ENCODE measurements around the gene DDX31.
A peak's percentile ranks its signal among the peaks of the same experiment; 100 is the strongest.

The DDX31 gene

GRCh38 chr9:132552041-132552440 lies 117.7 kb downstream of the DDX31 start:
- H3K9me3 ChIP-seq (ENCODE audit: control insufficient read depth, low read depth, low read length): no peaks in the 10 kb centered on the region
- no peaks in the 10 kb centered on the region for H3K36me3 ChIP-seq (ENCODE audit: control insufficient read depth, low read depth, low read length)
- no peak overlapping the region for H3K4me3 ChIP-seq (ENCODE audit: low read length)
- no peak overlapping the region for H3K27ac ChIP-seq (ENCODE audit: low read length)
- no peak overlapping the region for H3K9ac ChIP-seq (ENCODE audit: low read length)
- H3K27me3 ChIP-seq (ENCODE audit: control insufficient read depth, insufficient read depth, low read length): no peaks in the 10 kb centered on the region
- H3K4me1 ChIP-seq (ENCODE audit: control insufficient read depth, low read depth, low read length): peaks cover 10% of the 10 kb centered on the region

DNA sequence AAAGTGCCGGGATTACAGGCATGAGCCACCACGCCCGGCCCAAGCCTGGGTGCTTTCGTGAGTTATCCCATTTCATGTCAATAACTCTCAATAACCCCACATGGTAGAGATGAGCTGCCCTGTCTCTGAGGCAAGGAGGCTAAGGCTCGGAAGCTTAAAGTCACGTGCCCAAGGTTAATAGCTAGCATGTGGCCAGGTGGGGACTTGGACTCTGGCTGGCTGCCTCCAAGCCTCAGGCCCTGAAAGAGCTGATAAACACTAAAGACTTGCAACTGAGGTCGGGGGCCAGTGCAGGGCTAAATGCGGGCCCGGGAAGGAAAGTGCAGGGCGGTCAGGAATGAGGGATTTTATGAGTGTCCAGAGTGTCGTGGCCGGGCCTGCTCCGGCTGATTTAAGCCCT lies 118.2 kb downstream of the DDX31 start:
- peaks cover 12% of the 10 kb centered on the region for H3K4me1 ChIP-seq (ENCODE audit: control insufficient read depth, low read depth, low read length)
- H3K27ac ChIP-seq (ENCODE audit: low read length): no peak overlapping the region
- H3K27me3 ChIP-seq (ENCODE audit: control insufficient read depth, insufficient read depth, low read length): no peaks in the 10 kb centered on the region
- no peaks in the 10 kb centered on the region for H3K9me3 ChIP-seq (ENCODE audit: control insufficient read depth, low read depth, low read length)
- no peaks in the 10 kb centered on the region for H3K36me3 ChIP-seq (ENCODE audit: control insufficient read depth, low read depth, low read length)
- H3K9ac ChIP-seq (ENCODE audit: low read length): no peak overlapping the region
- no peak overlapping the region for H3K4me3 ChIP-seq (ENCODE audit: low read length)

- Histone ChIP-seq H3K9ac (ENCODE audit: low read length) (no peak overlapping the region), H3K27me3 (ENCODE audit: control insufficient read depth, insufficient read depth, low read length) (no peaks in the 10 kb centered on the region), H3K4me1 (ENCODE audit: control insufficient read depth, low read depth, low read length) (peaks cover 3% of the 10 kb centered on the region), H3K36me3 (ENCODE audit: control insufficient read depth, low read depth, low read length) (no peaks in the 10 kb centered on the region), H3K4me3 (ENCODE audit: low read length) (no peak overlapping the region), H3K9me3 (ENCODE audit: control insufficient read depth, low read depth, low read length) (no peaks in the 10 kb centered on the region), H3K27ac (ENCODE audit: low read length) (no peak overlapping the region)
These were observed 120.8 kb downstream of the DDX31 start for GRCh38 chr9:132548751-132549640.

DNA sequence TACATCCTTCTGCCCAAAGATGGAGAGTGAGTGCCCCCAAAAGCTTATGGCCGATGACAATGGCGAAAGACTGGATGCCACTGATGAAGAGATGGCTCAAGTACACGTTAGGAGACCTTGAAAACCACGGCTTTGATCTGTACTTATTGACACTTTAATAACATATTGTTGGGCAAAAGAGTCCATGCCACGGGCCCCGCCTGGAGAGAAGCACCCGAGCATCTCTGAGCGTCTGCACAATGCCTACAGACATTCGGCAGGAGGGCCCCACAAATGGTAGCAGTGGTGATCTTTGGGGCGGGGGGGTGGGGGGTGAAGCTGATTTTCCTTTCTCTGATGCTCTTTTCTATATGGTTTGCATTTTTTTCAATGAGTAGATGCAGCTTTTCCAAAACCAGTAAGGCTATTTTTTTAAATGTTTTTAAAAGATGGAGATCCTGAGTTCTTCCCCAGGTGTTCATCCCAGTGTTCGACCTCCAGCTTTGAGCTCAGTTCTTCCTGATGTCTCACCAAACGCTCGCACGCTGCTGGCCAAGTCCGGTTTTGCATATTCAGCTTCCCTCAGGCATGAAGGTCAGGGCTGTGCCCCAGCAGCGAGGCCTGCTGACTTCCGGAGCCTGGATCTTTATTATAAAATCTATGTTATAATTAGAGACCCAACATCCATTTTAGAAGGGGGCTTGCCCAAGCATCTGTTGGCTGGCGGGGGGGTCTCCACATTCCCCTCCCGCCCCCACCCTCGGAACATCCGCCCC lies 121.6 kb downstream of the DDX31 start:
- H3K4me3 ChIP-seq (ENCODE audit: low read length): no peak overlapping the region
- H3K27me3 ChIP-seq (ENCODE audit: control insufficient read depth, insufficient read depth, low read length): no peaks in the 10 kb centered on the region
- no peak overlapping the region for H3K9ac ChIP-seq (ENCODE audit: low read length)
- H3K4me1 ChIP-seq (ENCODE audit: control insufficient read depth, low read depth, low read length): peaks cover 3% of the 10 kb centered on the region
- no peaks in the 10 kb centered on the region for H3K9me3 ChIP-seq (ENCODE audit: control insufficient read depth, low read depth, low read length)
- no peaks in the 10 kb centered on the region for H3K36me3 ChIP-seq (ENCODE audit: control insufficient read depth, low read depth, low read length)
- no peak overlapping the region for H3K27ac ChIP-seq (ENCODE audit: low read length)

DNA sequence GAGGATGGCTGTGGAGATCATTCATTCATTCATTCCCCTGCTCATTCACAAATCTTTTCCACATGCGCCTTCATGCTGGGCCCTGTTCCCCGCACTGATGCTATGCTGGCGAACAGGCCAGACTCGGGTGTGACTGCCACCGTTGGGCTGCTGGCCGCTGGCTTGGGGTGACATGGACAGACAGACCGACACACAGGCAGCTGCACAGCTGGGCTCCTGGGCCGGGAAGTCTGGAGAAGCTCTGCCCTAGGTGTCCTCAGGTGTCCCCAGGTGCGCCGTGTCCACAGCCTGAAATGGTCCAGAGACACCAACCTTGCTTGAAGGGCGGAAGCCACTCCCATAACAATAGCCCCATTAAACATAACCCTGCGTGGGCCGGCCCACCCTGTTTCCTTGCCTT lies 122.3 kb downstream of the DDX31 start:
- H3K27me3 ChIP-seq (ENCODE audit: control insufficient read depth, insufficient read depth, low read length): no peaks in the 10 kb centered on the region
- H3K9ac ChIP-seq (ENCODE audit: low read length): no peak overlapping the region
- H3K27ac ChIP-seq (ENCODE audit: low read length): no peak overlapping the region
- H3K4me3 ChIP-seq (ENCODE audit: low read length): no peak overlapping the region
- H3K9me3 ChIP-seq (ENCODE audit: control insufficient read depth, low read depth, low read length): no peaks in the 10 kb centered on the region
- H3K36me3 ChIP-seq (ENCODE audit: control insufficient read depth, low read depth, low read length): no peaks in the 10 kb centered on the region
- H3K4me1 ChIP-seq (ENCODE audit: control insufficient read depth, low read depth, low read length): peaks cover 3% of the 10 kb centered on the region

- Histone ChIP-seq H3K27me3 (ENCODE audit: control insufficient read depth, insufficient read depth, low read length) (no peaks in the 10 kb centered on the region), H3K9ac (ENCODE audit: low read length) (no peak overlapping the region)
These were observed 122.7 kb downstream of the DDX31 start for GRCh38 chr9:132547052-132547431.

GRCh38 chr9:132546148-132547051 lies 123.4 kb downstream of the DDX31 start:
- Histone ChIP-seq H3K4me3 (ENCODE audit: low read length) (peak overlapping the region; percentile 63), H3K27me3 (ENCODE audit: control insufficient read depth, insufficient read depth, low read length) (no peaks in the 10 kb centered on the region), H3K36me3 (ENCODE audit: control insufficient read depth, low read depth, low read length) (no peaks in the 10 kb centered on the region), H3K9ac (ENCODE audit: low read length) (peak overlapping the region; percentile 52), H3K9me3 (ENCODE audit: control insufficient read depth, low read depth, low read length) (no peaks in the 10 kb centered on the region), H3K4me1 (ENCODE audit: control insufficient read depth, low read depth, low read length) (peaks cover 3% of the 10 kb centered on the region), H3K27ac (ENCODE audit: low read length) (no peak overlapping the region)

More at GRCh38 chr9:132547052-132547431, 122.7 kb downstream of the DDX31 start:
- Histone ChIP-seq H3K4me1 (ENCODE audit: control insufficient read depth, low read depth, low read length) (peaks cover 3% of the 10 kb centered on the region), H3K4me3 (ENCODE audit: low read length) (no peak overlapping the region), H3K36me3 (ENCODE audit: control insufficient read depth, low read depth, low read length) (no peaks in the 10 kb centered on the region), H3K9me3 (ENCODE audit: control insufficient read depth, low read depth, low read length) (no peaks in the 10 kb centered on the region), H3K27ac (ENCODE audit: low read length) (no peak overlapping the region)

GRCh38 chr9:132545578-132545977 lies 124.2 kb downstream of the DDX31 start:
- Histone ChIP-seq H3K27ac (ENCODE audit: low read length) (no peak overlapping the region), H3K27me3 (ENCODE audit: control insufficient read depth, insufficient read depth, low read length) (no peaks in the 10 kb centered on the region), H3K4me3 (ENCODE audit: low read length) (no peak overlapping the region)

DNA sequence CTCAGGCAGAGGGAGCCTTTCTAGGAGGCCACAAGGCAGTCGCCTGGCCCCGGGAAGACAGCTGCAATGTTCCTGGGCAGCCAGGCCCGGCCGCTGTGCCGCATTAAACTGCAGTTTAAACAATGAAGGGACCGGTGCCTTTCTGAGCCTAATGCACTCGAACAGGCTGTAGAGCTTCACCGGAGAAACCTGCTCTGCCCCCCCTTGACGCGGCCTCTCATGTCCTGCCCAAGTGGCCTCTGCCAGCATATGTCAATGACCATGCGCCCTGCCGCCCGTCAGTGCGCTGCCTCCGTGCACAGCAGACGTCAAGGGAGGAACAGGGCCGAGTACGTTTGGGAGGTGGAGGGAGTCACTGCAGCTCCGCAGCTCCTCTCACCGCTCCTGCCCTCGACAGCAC lies 125.8 kb downstream of the DDX31 start:
- Histone ChIP-seq H3K4me3 (ENCODE audit: low read length) (no peak overlapping the region), H3K27me3 (ENCODE audit: control insufficient read depth, insufficient read depth, low read length) (no peaks in the 10 kb centered on the region), H3K27ac (ENCODE audit: low read length) (no peak overlapping the region)

More at GRCh38 chr9:132545578-132545977, 124.2 kb downstream of the DDX31 start:
- Histone ChIP-seq H3K9ac (ENCODE audit: low read length) (no peak overlapping the region), H3K36me3 (ENCODE audit: control insufficient read depth, low read depth, low read length) (no peaks in the 10 kb centered on the region), H3K9me3 (ENCODE audit: control insufficient read depth, low read depth, low read length) (no peaks in the 10 kb centered on the region), H3K4me1 (ENCODE audit: control insufficient read depth, low read depth, low read length) (peaks cover 5% of the 10 kb centered on the region)

GRCh38 chr9:132543251-132543650 lies 126.5 kb downstream of the DDX31 start:
- no peaks in the 10 kb centered on the region for H3K36me3 ChIP-seq (ENCODE audit: control insufficient read depth, low read depth, low read length)
- H3K4me1 ChIP-seq (ENCODE audit: control insufficient read depth, low read depth, low read length): peaks cover 10% of the 10 kb centered on the region
- no peak overlapping the region for H3K27ac ChIP-seq (ENCODE audit: low read length)
- no peak overlapping the region for H3K9ac ChIP-seq (ENCODE audit: low read length)
- no peak overlapping the region for H3K4me3 ChIP-seq (ENCODE audit: low read length)
- no peaks in the 10 kb centered on the region for H3K9me3 ChIP-seq (ENCODE audit: control insufficient read depth, low read depth, low read length)
- H3K27me3 ChIP-seq (ENCODE audit: control insufficient read depth, insufficient read depth, low read length): no peaks in the 10 kb centered on the region

More for the DNA sequence above, 125.8 kb downstream of the DDX31 start:
- Histone ChIP-seq H3K4me1 (ENCODE audit: control insufficient read depth, low read depth, low read length) (peaks cover 10% of the 10 kb centered on the region), H3K9ac (ENCODE audit: low read length) (no peak overlapping the region), H3K9me3 (ENCODE audit: control insufficient read depth, low read depth, low read length) (no peaks in the 10 kb centered on the region), H3K36me3 (ENCODE audit: control insufficient read depth, low read depth, low read length) (no peaks in the 10 kb centered on the region)

Measured in iPS-18a (cell line).